Thoracic aorta (tissue), 2 donors: ENCODE data around the gene SLC9C2. TPM values are rescaled to one million over a fixed set of nuclear protein-coding genes. Genes with fewer than 3 reads are reported as not detected.
"Not testable (repeated sequence)": the region's sequence is repeated elsewhere in the genome, so short reads cannot be mapped to it uniquely, and the experiment has no call there.

Experiments
- ATAC-seq: fragments of 150-250 bp; one replicate; pipeline ENCODE4 v1.8.0; 2017; ENCODE audit warnings: low read depth; ENCODE audit not compliant: insufficient number of reproducible peaks, low FRiP score
- DNase-seq: peaks from one replicate; pipeline ENCODE4 v3.0.0-alpha.2; 2020; ENCODE audit warnings: low spot score
- H3K27ac ChIP-seq, 2 donors: fragments of 200-600 bp; sonication (generic); 1 replicate in 1 of 2; 2 replicates in 1 of 2; pipeline ENCODE4 v1.5.1; 2016; ENCODE audit warnings: mild to moderate bottlenecking in 2 of 2, moderate library complexity in 2 of 2
- H3K27me3 ChIP-seq: fragments of 200-600 bp; sonication (generic); replicated peaks from 2 replicates; pipeline ENCODE4 v1.6.0; 2016; ENCODE audit warnings: mild to moderate bottlenecking; ENCODE audit not compliant: insufficient read depth
- H3K36me3 ChIP-seq: fragments of 200-600 bp; sonication (generic); one replicate; pipeline ENCODE4 v1.5.1; 2016
- H3K4me1 ChIP-seq, 2 donors: fragments of 200-600 bp; sonication (generic); 1 replicate in 1 of 2; 2 replicates in 1 of 2; pipeline versions ENCODE4 v1.5.1 to v1.6.0; 2016; ENCODE audit warnings: low read depth in 2 of 2, mild to moderate bottlenecking in 1 of 2; ENCODE audit not compliant: control insufficient read depth in 1 of 2
- H3K4me3 ChIP-seq: fragments of 200-600 bp; sonication (generic); 2 replicates; pipeline ENCODE4 v1.5.1; 2016; ENCODE audit warnings: mild to moderate bottlenecking
- H3K9me3 ChIP-seq: fragments of 200-600 bp; sonication (generic); 2 replicates; pipeline ENCODE4 v1.5.1; 2016
- CTCF ChIP-seq: fragments of 200-600 bp; sonication (generic); IDR thresholded peaks from one replicate; pipeline ENCODE4 v1.5.1; 2019; ENCODE audit warnings: antibody characterized with exemption
- total RNA-seq, 2 donors: library from RNA; depleted of rRNA; stranded (reverse); fragments of >200 nt; gene quantifications; one replicate each; pipeline versions ENCODE4 v1.1.0 to v1.2.3, GENCODE V29; 2016

The SLC9C2 gene
- total RNA-seq, 2 donors from 2014 or later, result not detected

- DNase-seq, result peak; percentile 43
- peak overlapping the region; percentile 98 for H3K4me3 ChIP-seq
- no peaks in the 10 kb centered on the region for H3K27me3 ChIP-seq
- peaks cover 41 to 64% of the 10 kb centered on the region in 2 donors for H3K4me1 ChIP-seq
- no peak for TF ChIP-seq CTCF
- peak; percentile 22 for ATAC-seq
- no peaks in the 10 kb centered on the region for H3K9me3 ChIP-seq
- H3K27ac ChIP-seq, result peak overlapping the region; percentile 89 to 99
- peaks cover 3% of the 10 kb centered on the region for H3K36me3 ChIP-seq
These were observed 126.1 kb downstream of the SLC9C2 start for GRCh38 chr1:173476665-173477285.

- Histone ChIP-seq H3K4me3 (peak overlapping the region; percentile 98), H3K27ac (peak overlapping the region; percentile 89 to 93), H3K36me3 (no peaks in the 10 kb centered on the region), H3K9me3 (no peaks in the 10 kb centered on the region), H3K27me3 (no peaks in the 10 kb centered on the region), H3K4me1 (peaks cover 41 to 64% of the 10 kb centered on the region in 2 donors)
- ATAC-seq (no peak), DNase-seq (no peak)
- TF ChIP-seq CTCF, result no peak
These were observed 126.6 kb downstream of the SLC9C2 start for GRCh38 chr1:173476197-173476664.

- H3K4me3 ChIP-seq, result peak overlapping the region; percentile 98
- peak overlapping the region; percentile 89 to 93 for H3K27ac ChIP-seq
- H3K9me3 ChIP-seq, result no peaks in the 10 kb centered on the region
- no peak for ATAC-seq
- H3K36me3 ChIP-seq, result no peaks in the 10 kb centered on the region
- DNase-seq, result no peak
- TF ChIP-seq CTCF, result no peak
- no peaks in the 10 kb centered on the region for H3K27me3 ChIP-seq
- H3K4me1 ChIP-seq, result peaks cover 38 to 64% of the 10 kb centered on the region in 2 donors
These were observed 127.2 kb downstream of the SLC9C2 start for GRCh38 chr1:173475564-173476196.

GRCh38 chr1:173474780-173475421 lies 128.0 kb downstream of the SLC9C2 start:
- not testable (repeated sequence) for H3K36me3 ChIP-seq, H3K9me3 ChIP-seq, DNase-seq, H3K27me3 ChIP-seq, ATAC-seq
- Histone ChIP-seq H3K27ac (peak overlapping the region; percentile 73 to 93), H3K4me3 (peak overlapping the region; percentile 98), H3K4me1 (peaks cover 35 to 58% of the 10 kb centered on the region in 2 donors)

- DNase-seq (no peak), ATAC-seq (no peak)
- H3K36me3 ChIP-seq, result no peaks in the 10 kb centered on the region
- H3K4me1 ChIP-seq, result peaks cover 30 to 51% of the 10 kb centered on the region in 2 donors
- H3K27ac ChIP-seq, result peak overlapping the region; percentile 73 to 93
- no peaks in the 10 kb centered on the region for H3K27me3 ChIP-seq
- no peaks in the 10 kb centered on the region for H3K9me3 ChIP-seq
- H3K4me3 ChIP-seq, result peak overlapping the region; percentile 56
- TF ChIP-seq CTCF, result no peak
These were observed 128.6 kb downstream of the SLC9C2 start for GRCh38 chr1:173474097-173474779.
